Kidney (tissue), 14 donors: ENCODE data around the gene MRPL55. TPM values are rescaled to one million over a fixed set of nuclear protein-coding genes. Genes with fewer than 3 reads are reported as not detected.

Experiments used
- DNase-seq, 5 donors: peaks; one replicate each; pipeline ENCODE4 v3.0.0-alpha.2; 2013 to 2020
- FAIRE-seq: peaks from 2 replicates; lab custom pipeline; 2012; peaks lifted over from hg19 to GRCh38; lab: Jason Lieb, UNC
- H3K27ac ChIP-seq, 2 donors: one replicate each; pipeline ENCODE4 v1.7.0; 2013; ENCODE audit warnings: low read depth in 2 of 2, low read length in 2 of 2, inconsistent platforms in 1 of 2
- H3K27me3 ChIP-seq: one replicate; pipeline ENCODE4 v1.7.1; 2013; ENCODE audit warnings: low read length, inconsistent platforms; ENCODE audit not compliant: control insufficient read depth, insufficient read depth
- H3K36me3 ChIP-seq, 3 donors: one replicate each; pipeline versions ENCODE4 v1.7.0 to v1.7.1; 2013; ENCODE audit warnings: low read length in 3 of 3, control low read depth in 1 of 3, inconsistent platforms in 1 of 3; ENCODE audit not compliant: insufficient read depth in 3 of 3, control insufficient read depth in 2 of 3
- H3K4me1 ChIP-seq, 3 donors: one replicate each; pipeline versions ENCODE4 v1.7.0 to v1.7.1; 2013; ENCODE audit warnings: low read length in 3 of 3, inconsistent platforms in 1 of 3, low read depth in 1 of 3; ENCODE audit not compliant: control insufficient read depth in 2 of 3, insufficient read depth in 2 of 3
- H3K4me3 ChIP-seq, 3 donors: one replicate each; pipeline versions ENCODE4 v1.7.0 to v1.8.1; 2013; ENCODE audit warnings: low read length in 3 of 3, control low read depth in 1 of 3, inconsistent platforms in 1 of 3
- H3K9ac ChIP-seq, 3 donors: one replicate each; pipeline versions ENCODE4 v1.7.0 to v1.7.1; 2013; ENCODE audit warnings: low read length in 3 of 3, control low read depth in 1 of 3, inconsistent platforms in 1 of 3
- H3K9me3 ChIP-seq, 3 donors: one replicate each; pipeline versions ENCODE4 v1.7.0 to v1.7.1; 2013; ENCODE audit warnings: low read length in 3 of 3, control low read depth in 1 of 3, inconsistent platforms in 1 of 3; ENCODE audit not compliant: control insufficient read depth in 2 of 3, insufficient read depth in 1 of 3
- intact Hi-C: fragments of 100-400 bp; cut with DNase I; formaldehyde crosslinking; loops from one replicate; pipeline ENCODE4 v1.11.1; 2022
- polyA plus RNA-seq: library from polyadenylated mRNA; stranded (reverse); fragments of 350-450 nt; fragmentation: Illumina TruSeq; extraction: RNeasy Lipid Tissue Mini Kit (QIAGEN cat#74804); gene quantifications from one replicate; pipeline ENCODE4 v1.2.3, GENCODE V29; 2014; ENCODE audit warnings: low read depth, low replicate concordance; ENCODE audit not compliant: insufficient read depth
- total RNA-seq: library from RNA; stranded (reverse); fragmentation: NEBNext Ultra II Directional; extraction: Animal tissue kit (Norgen Biotek cat#: 25700); gene quantifications from one replicate; pipeline ENCODE4 v1.2.1, GENCODE V29; 2021
- TF ChIP-seq, protein P1 (sequence below): IDR thresholded peaks from 3 replicates; pipeline ENCODE4 v1.5.1; 2012; ENCODE audit warnings: mild to moderate bottlenecking, moderate library complexity, borderline replicate concordance; ENCODE audit not compliant: insufficient read depth; ENCODE audit errors: extremely low read depth
- donor health status: control.
- donor health status: control.
- donor health status: control.
- donor health status: control.
- donor health status: control.
- donor health status: DM: yes; HTN: yes; CAD: no.
- donor health status: Normal renal cell carcinoma (clear cell type).

MRPL55 gene
- total and polyA plus RNA-seq, 2 donors from 2014 or later: 37.8 to 141 TPM

DNA sequence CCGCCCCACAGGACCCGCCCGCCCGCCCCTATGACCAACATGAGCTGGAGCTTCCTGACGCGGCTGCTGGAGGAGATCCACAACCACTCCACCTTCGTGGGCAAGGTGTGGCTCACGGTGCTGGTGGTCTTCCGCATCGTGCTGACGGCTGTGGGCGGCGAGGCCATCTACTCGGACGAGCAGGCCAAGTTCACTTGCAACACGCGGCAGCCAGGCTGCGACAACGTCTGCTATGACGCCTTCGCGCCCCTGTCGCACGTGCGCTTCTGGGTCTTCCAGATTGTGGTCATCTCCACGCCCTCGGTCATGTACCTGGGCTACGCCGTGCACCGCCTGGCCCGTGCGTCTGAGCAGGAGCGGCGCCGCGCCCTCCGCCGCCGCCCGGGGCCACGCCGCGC is 48.6 kb upstream of the MRPL55 start:
- no peaks in the 10 kb centered on the region for H3K9me3 ChIP-seq
- H3K27ac ChIP-seq: no peak overlapping the region
- no peaks in the 10 kb centered on the region for H3K36me3 ChIP-seq
- no peak overlapping the region for H3K4me3 ChIP-seq
- TF ChIP-seq, protein P1, sequence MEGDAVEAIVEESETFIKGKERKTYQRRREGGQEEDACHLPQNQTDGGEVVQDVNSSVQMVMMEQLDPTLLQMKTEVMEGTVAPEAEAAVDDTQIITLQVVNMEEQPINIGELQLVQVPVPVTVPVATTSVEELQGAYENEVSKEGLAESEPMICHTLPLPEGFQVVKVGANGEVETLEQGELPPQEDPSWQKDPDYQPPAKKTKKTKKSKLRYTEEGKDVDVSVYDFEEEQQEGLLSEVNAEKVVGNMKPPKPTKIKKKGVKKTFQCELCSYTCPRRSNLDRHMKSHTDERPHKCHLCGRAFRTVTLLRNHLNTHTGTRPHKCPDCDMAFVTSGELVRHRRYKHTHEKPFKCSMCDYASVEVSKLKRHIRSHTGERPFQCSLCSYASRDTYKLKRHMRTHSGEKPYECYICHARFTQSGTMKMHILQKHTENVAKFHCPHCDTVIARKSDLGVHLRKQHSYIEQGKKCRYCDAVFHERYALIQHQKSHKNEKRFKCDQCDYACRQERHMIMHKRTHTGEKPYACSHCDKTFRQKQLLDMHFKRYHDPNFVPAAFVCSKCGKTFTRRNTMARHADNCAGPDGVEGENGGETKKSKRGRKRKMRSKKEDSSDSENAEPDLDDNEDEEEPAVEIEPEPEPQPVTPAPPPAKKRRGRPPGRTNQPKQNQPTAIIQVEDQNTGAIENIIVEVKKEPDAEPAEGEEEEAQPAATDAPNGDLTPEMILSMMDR: no peak
- intact Hi-C loops: no loop called here
- peaks cover 7% of the 10 kb centered on the region for H3K27me3 ChIP-seq
- H3K9ac ChIP-seq: no peak overlapping the region
- peaks cover 0 to 10% (median 0%) of the 10 kb centered on the region in 3 donors for H3K4me1 ChIP-seq
- DNase-seq (peak in 2 of 5 donors; percentile 63 to 73), FAIRE-seq (no peak)

DNA sequence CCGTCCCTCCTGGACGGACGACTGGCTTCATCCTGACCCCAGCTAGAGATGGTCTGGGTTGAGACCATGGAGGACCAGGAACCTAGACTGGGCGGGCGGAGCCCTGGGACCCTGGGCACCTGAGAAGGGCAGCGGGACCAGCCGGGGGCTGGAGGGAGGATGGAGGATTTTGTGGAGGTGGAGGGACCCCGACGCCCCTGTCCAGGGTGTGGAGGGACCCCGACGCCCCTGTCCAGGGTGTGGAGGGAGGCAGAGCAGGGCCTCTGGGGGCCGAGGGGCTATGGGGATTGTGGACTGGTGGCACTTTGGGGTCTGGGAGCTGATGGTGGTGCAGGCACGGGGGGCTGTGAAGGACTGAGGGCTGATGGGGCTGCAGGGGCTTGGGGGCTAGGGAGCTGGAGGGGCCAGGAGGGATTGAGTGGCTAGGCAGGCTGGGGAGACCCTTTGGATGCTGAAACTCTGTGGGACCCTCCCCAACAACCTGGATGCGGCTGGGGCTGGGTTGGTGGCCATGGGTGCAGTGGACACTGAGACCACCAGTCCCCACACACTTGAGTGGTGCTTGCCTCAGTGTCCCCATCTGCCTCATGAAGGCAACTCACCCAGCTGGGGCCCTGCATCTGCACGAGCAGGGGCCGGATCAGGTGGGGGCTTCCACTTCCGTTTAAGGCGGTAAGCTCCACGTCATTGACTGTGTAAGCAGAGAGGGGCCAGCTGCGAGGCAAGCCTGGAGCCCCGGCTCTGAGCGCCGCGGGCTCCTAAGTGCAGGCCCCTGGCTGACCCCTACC is 48.0 kb upstream of the MRPL55 start:
- FAIRE-seq: no peak
- TF ChIP-seq, protein P1: no peak
- peaks cover 0 to 7% (median 0%) of the 10 kb centered on the region in 3 donors for H3K4me1 ChIP-seq
- H3K27me3 ChIP-seq: peaks cover 7% of the 10 kb centered on the region
- no peak overlapping the region for H3K4me3 ChIP-seq
- no peaks in the 10 kb centered on the region for H3K36me3 ChIP-seq
- peak in 2 of 5 donors; percentile 57 to 74 for DNase-seq
- no peaks in the 10 kb centered on the region for H3K9me3 ChIP-seq
- H3K27ac ChIP-seq: no peak overlapping the region
- H3K9ac ChIP-seq: no peak overlapping the region
- intact Hi-C loops: no loop called here

DNA sequence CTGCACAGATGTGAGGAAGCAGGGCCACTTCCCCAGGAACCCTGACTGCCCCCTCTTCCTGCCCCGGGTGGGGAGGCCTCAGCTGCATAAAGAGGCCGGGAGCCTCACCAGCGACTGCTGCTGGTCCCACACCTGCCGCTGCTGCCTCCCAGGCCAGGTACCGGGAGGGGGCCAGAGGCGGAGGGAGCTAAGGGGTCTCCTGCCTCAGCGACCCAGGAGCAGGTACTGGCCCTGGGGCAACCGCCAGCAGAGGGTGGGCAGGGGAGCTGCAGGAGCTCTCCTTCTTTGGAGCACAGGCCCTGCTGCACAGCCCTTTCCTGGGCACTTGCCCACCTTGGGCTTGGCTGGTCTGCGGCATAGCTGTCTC is 47.4 kb upstream of the MRPL55 start:
- H3K4me3 ChIP-seq: no peak overlapping the region
- no peak overlapping the region for H3K9ac ChIP-seq
- H3K27ac ChIP-seq: no peak overlapping the region
- intact Hi-C loops: no loop called here
- no peaks in the 10 kb centered on the region for H3K9me3 ChIP-seq
- H3K4me1 ChIP-seq: peaks cover 0 to 6% (median 0%) of the 10 kb centered on the region in 3 donors
- DNase-seq (peak in 2 of 5 donors; percentile 51 to 66), FAIRE-seq (no peak)
- H3K36me3 ChIP-seq: no peaks in the 10 kb centered on the region
- H3K27me3 ChIP-seq: peaks cover 7% of the 10 kb centered on the region
- TF ChIP-seq, protein P1: no peak
